Activated T-helper 17 cell treated with anti-CD3 and anti-CD28 coated beads, Interleukin-2, amount 50 U/mL, for 72 hours (primary cell): ENCODE measurements around the gene ME3. TPM values are rescaled to one million over a fixed set of nuclear protein-coding genes. Genes with fewer than 3 reads are reported as not detected.
"Not testable (repeated sequence)": the region's sequence is repeated elsewhere in the genome, so short reads cannot be mapped to it uniquely, and the experiment has no call there.

Experiments
- ATAC-seq: fragments of 150-1000 bp; cut with Tn5 transposase; replicated peaks from 2 replicates; pipeline ENCODE4 v1.10.0; 2021; ENCODE audit warnings: mild to moderate bottlenecking, moderate library complexity
- H3K27ac Mint-ChIP-seq: one replicate; pipeline ENCODE4 v1.8.0; 2022; ENCODE audit warnings: mixed read lengths
- H3K27me3 Mint-ChIP-seq: one replicate; pipeline ENCODE4 v1.8.0; 2022; ENCODE audit warnings: mixed read lengths
- H3K36me3 Mint-ChIP-seq: one replicate; pipeline ENCODE4 v1.8.0; 2022; ENCODE audit warnings: low read depth, mild to moderate bottlenecking, mixed read lengths
- H3K4me1 Mint-ChIP-seq: one replicate; pipeline ENCODE4 v1.8.0; 2022; ENCODE audit warnings: mixed read lengths
- H3K4me3 Mint-ChIP-seq: one replicate; pipeline ENCODE4 v1.8.0; 2022; ENCODE audit warnings: mild to moderate bottlenecking, mixed read lengths
- H3K9me3 Mint-ChIP-seq: one replicate; pipeline ENCODE4 v1.8.0; 2022; ENCODE audit warnings: mixed read lengths
- total RNA-seq, 2 donors: library from RNA; stranded (reverse); gene quantifications; one replicate each; pipeline ENCODE4 v1.2.3, GENCODE V29; 2022

ME3 gene
- total RNA-seq, 2 donors from 2014 or later: 1.5 to 2.9 TPM

- not testable (repeated sequence) for H3K4me3 Mint-ChIP-seq, ATAC-seq, H3K27me3 Mint-ChIP-seq, H3K36me3 Mint-ChIP-seq, H3K27ac Mint-ChIP-seq, H3K4me1 Mint-ChIP-seq, H3K9me3 Mint-ChIP-seq
Observed at GRCh38 chr11:86541299-86541698, 131.1 kb downstream of the ME3 start.

GRCh38 chr11:86538223-86538548, 134.2 kb downstream of the ME3 start:
- Mint-ChIP-seq H3K27me3 (no peaks in the 10 kb centered on the region), H3K4me3 (no peak overlapping the region), H3K9me3 (no peaks in the 10 kb centered on the region), H3K27ac (no peak overlapping the region), H3K4me1 (no peaks in the 10 kb centered on the region), H3K36me3 (no peaks in the 10 kb centered on the region)
- ATAC-seq: no peak

- Mint-ChIP-seq H3K27me3 (no peaks in the 10 kb centered on the region), H3K36me3 (no peaks in the 10 kb centered on the region), H3K9me3 (no peaks in the 10 kb centered on the region), H3K4me1 (no peaks in the 10 kb centered on the region), H3K4me3 (no peak overlapping the region), H3K27ac (no peak overlapping the region)
- no peak for ATAC-seq
Observed at GRCh38 chr11:86537541-86538222, 134.7 kb downstream of the ME3 start.

- Mint-ChIP-seq H3K27ac (no peak overlapping the region), H3K9me3 (no peaks in the 10 kb centered on the region), H3K27me3 (no peaks in the 10 kb centered on the region), H3K4me3 (no peak overlapping the region), H3K36me3 (no peaks in the 10 kb centered on the region), H3K4me1 (no peaks in the 10 kb centered on the region)
- ATAC-seq: no peak
Observed at GRCh38 chr11:86535773-86536172, 136.6 kb downstream of the ME3 start.

GRCh38 chr11:86524620-86525352, 147.6 kb downstream of the ME3 start:
- Mint-ChIP-seq H3K27ac (no peak overlapping the region), H3K9me3 (peaks cover 16% of the 10 kb centered on the region), H3K4me1 (peaks cover 4% of the 10 kb centered on the region), H3K4me3 (no peak overlapping the region), H3K36me3 (no peaks in the 10 kb centered on the region), H3K27me3 (peaks cover 4% of the 10 kb centered on the region)
- ATAC-seq: no peak

GRCh38 chr11:86523738-86524619, 148.4 kb downstream of the ME3 start:
- H3K27ac Mint-ChIP-seq: peak overlapping the region; percentile 16
- peaks cover 4% of the 10 kb centered on the region for H3K27me3 Mint-ChIP-seq
- peaks cover 4% of the 10 kb centered on the region for H3K4me1 Mint-ChIP-seq
- peak; percentile 63 for ATAC-seq
- peaks cover 16% of the 10 kb centered on the region for H3K9me3 Mint-ChIP-seq
- no peaks in the 10 kb centered on the region for H3K36me3 Mint-ChIP-seq
- H3K4me3 Mint-ChIP-seq: no peak overlapping the region

GRCh38 chr11:86522512-86522911, 149.9 kb downstream of the ME3 start:
- H3K27ac Mint-ChIP-seq, H3K27me3 Mint-ChIP-seq, ATAC-seq, H3K4me3 Mint-ChIP-seq, H3K4me1 Mint-ChIP-seq, H3K36me3 Mint-ChIP-seq: not testable (repeated sequence)
- H3K9me3 Mint-ChIP-seq: peaks cover 13% of the 10 kb centered on the region

GRCh38 chr11:86519064-86519911, 153.1 kb downstream of the ME3 start:
- Mint-ChIP-seq H3K36me3 (no peaks in the 10 kb centered on the region), H3K27me3 (no peaks in the 10 kb centered on the region), H3K9me3 (no peaks in the 10 kb centered on the region), H3K27ac (no peak overlapping the region), H3K4me3 (no peak overlapping the region), H3K4me1 (peaks cover 4% of the 10 kb centered on the region)
- ATAC-seq: no peak

- no peak overlapping the region for H3K27ac Mint-ChIP-seq
- no peak for ATAC-seq
- H3K27me3 Mint-ChIP-seq: no peaks in the 10 kb centered on the region
- no peaks in the 10 kb centered on the region for H3K9me3 Mint-ChIP-seq
- no peaks in the 10 kb centered on the region for H3K4me1 Mint-ChIP-seq
- no peak overlapping the region for H3K4me3 Mint-ChIP-seq
- H3K36me3 Mint-ChIP-seq: no peaks in the 10 kb centered on the region
Observed at GRCh38 chr11:86518211-86518610, 154.2 kb downstream of the ME3 start.

- Mint-ChIP-seq H3K27ac (no peak overlapping the region), H3K27me3 (no peaks in the 10 kb centered on the region), H3K4me3 (no peak overlapping the region), H3K36me3 (no peaks in the 10 kb centered on the region), H3K4me1 (no peaks in the 10 kb centered on the region), H3K9me3 (no peaks in the 10 kb centered on the region)
- no peak for ATAC-seq
Observed at GRCh38 chr11:86517557-86517956, 154.9 kb downstream of the ME3 start.

GRCh38 chr11:86515297-86516094, 156.9 kb downstream of the ME3 start:
- Mint-ChIP-seq H3K27ac (no peak overlapping the region), H3K27me3 (no peaks in the 10 kb centered on the region), H3K4me1 (no peaks in the 10 kb centered on the region), H3K9me3 (no peaks in the 10 kb centered on the region), H3K4me3 (no peak overlapping the region), H3K36me3 (no peaks in the 10 kb centered on the region)
- ATAC-seq: no peak

- no peaks in the 10 kb centered on the region for H3K9me3 Mint-ChIP-seq
- H3K4me1 Mint-ChIP-seq: no peaks in the 10 kb centered on the region
- H3K27me3 Mint-ChIP-seq: no peaks in the 10 kb centered on the region
- ATAC-seq: no peak
- H3K36me3 Mint-ChIP-seq: no peaks in the 10 kb centered on the region
- no peak overlapping the region for H3K4me3 Mint-ChIP-seq
- H3K27ac Mint-ChIP-seq: no peak overlapping the region
Observed at GRCh38 chr11:86514453-86514852, 158.0 kb downstream of the ME3 start.

GRCh38 chr11:86513746-86514373, 158.6 kb downstream of the ME3 start:
- no peak for ATAC-seq
- H3K4me3 Mint-ChIP-seq: no peak overlapping the region
- no peaks in the 10 kb centered on the region for H3K9me3 Mint-ChIP-seq
- H3K27ac Mint-ChIP-seq: no peak overlapping the region
- H3K4me1 Mint-ChIP-seq: no peaks in the 10 kb centered on the region
- no peaks in the 10 kb centered on the region for H3K27me3 Mint-ChIP-seq
- no peaks in the 10 kb centered on the region for H3K36me3 Mint-ChIP-seq
